PC-9 (cell line): ENCODE measurements around the gene LURAP1L.

Source experiments
- CTCF ChIP-seq: fragments of 200-600 bp; sonication (generic); conservative IDR thresholded peaks from 2 replicates; pipeline ENCODE4 v1.6.1; 2017; ENCODE audit warnings: mixed run types, antibody characterized with exemption, mild to moderate bottlenecking, moderate library complexity
- EZH2 ChIP-seq: fragments of 200-600 bp; sonication (generic); IDR thresholded peaks from 2 replicates; pipeline ENCODE4 v1.8.0; 2017; ENCODE audit warnings: antibody characterized with exemption, low read depth

- TF ChIP-seq CTCF (no peak), EZH2 (no peak)
Observed at GRCh38 chr9:12815888-12816287, 41.1 kb downstream of the LURAP1L start.
